MM.1S (cell line): ENCODE measurements around the gene ADK.

Experiments used
- DNase-seq: peaks from one replicate; pipeline ENCODE4 v3.0.0-alpha.2; 2015
- H2AFZ ChIP-seq: fragments of 300-600 bp; sonication (generic); 2 replicates; pipeline ENCODE4 v1.6.0; 2016; ENCODE audit warnings: antibody characterized with exemption, low read length
- H3F3A ChIP-seq: fragments of 300-600 bp; sonication (generic); 2 replicates; pipeline ENCODE4 v1.6.1; 2016; ENCODE audit warnings: mild to moderate bottlenecking, antibody characterized with exemption, low read length, moderate library complexity, mixed read lengths; ENCODE audit not compliant: insufficient read depth
- H3K27ac ChIP-seq: fragments of 300-600 bp; sonication (generic); 2 replicates; pipeline ENCODE4 v1.5.1; 2016; ENCODE audit warnings: mild to moderate bottlenecking, low read length
- H3K27me3 ChIP-seq: fragments of 300-600 bp; sonication (generic); replicated peaks from 2 replicates; pipeline ENCODE4 v1.6.0; 2016; ENCODE audit warnings: low read length; ENCODE audit not compliant: insufficient read depth
- H3K36me3 ChIP-seq: fragments of 300-600 bp; sonication (generic); replicated peaks from 2 replicates; pipeline ENCODE4 v1.6.1; 2016; ENCODE audit warnings: mild to moderate bottlenecking, low read length, mixed read lengths; ENCODE audit not compliant: insufficient read depth
- H3K4me1 ChIP-seq: fragments of 300-600 bp; sonication (generic); 2 replicates; pipeline ENCODE4 v1.6.1; 2016; ENCODE audit warnings: low read length, mixed read lengths
- H3K4me2 ChIP-seq: fragments of 300-600 bp; sonication (generic); 2 replicates; pipeline ENCODE4 v1.6.0; 2016; ENCODE audit warnings: low read depth, low read length
- H3K4me3 ChIP-seq: fragments of 300-600 bp; sonication (generic); 2 replicates; pipeline ENCODE4 v1.5.1; 2016; ENCODE audit warnings: low read length, mixed read lengths
- H3K79me2 ChIP-seq: fragments of 300-600 bp; sonication (generic); 2 replicates; pipeline ENCODE4 v1.6.1; 2016; ENCODE audit warnings: mixed run types, low read length, mixed read lengths
- H3K9ac ChIP-seq: fragments of 300-600 bp; sonication (generic); 2 replicates; pipeline ENCODE4 v1.6.1; 2016; ENCODE audit warnings: low read length, mixed read lengths
- H3K9me2 ChIP-seq: fragments of 300-600 bp; sonication (generic); replicated peaks from 2 replicates; pipeline ENCODE4 v1.6.1; 2016; ENCODE audit warnings: mild to moderate bottlenecking, low read length, mixed read lengths; ENCODE audit not compliant: insufficient read depth
- H3K9me3 ChIP-seq: fragments of 300-600 bp; sonication (generic); replicated peaks from 2 replicates; pipeline ENCODE4 v1.6.1; 2016; ENCODE audit warnings: mild to moderate bottlenecking, low read length, mixed read lengths; ENCODE audit not compliant: insufficient read depth
- H4K20me1 ChIP-seq: fragments of 300-600 bp; sonication (generic); 2 replicates; pipeline ENCODE4 v1.6.1; 2016; ENCODE audit warnings: mild to moderate bottlenecking, low read length, moderate library complexity, mixed read lengths; ENCODE audit not compliant: insufficient read depth
- CTCF ChIP-seq: fragments of 300-600 bp; sonication (generic); IDR thresholded peaks from 2 replicates; pipeline ENCODE4 v1.5.1; 2016; ENCODE audit warnings: antibody characterized with exemption, low read length, mixed read lengths
- EZH2 ChIP-seq: fragments of 300-600 bp; sonication (generic); optimal IDR thresholded peaks from 2 replicates; pipeline ENCODE3; 2017; ENCODE audit warnings: low read depth, mild to moderate bottlenecking, antibody characterized with exemption, low read length, mixed read lengths
- EZH2phosphoT487 ChIP-seq: fragments of 300-600 bp; sonication (generic); IDR thresholded peaks from 2 replicates; pipeline ENCODE4 v1.6.1; 2018; ENCODE audit warnings: antibody characterized with exemption, low read length

ADK gene

GRCh38 chr10:74305730-74306129 lies 154.7 kb downstream of the ADK start:
- no peak for DNase-seq
- peaks cover 28% of the 10 kb centered on the region for H3K4me1 ChIP-seq
- no peaks in the 10 kb centered on the region for H3K36me3 ChIP-seq
- no peak overlapping the region for H3K27ac ChIP-seq
- no peaks in the 10 kb centered on the region for H3K79me2 ChIP-seq
- H3K9ac ChIP-seq, result no peak overlapping the region
- H3K9me2 ChIP-seq, result no peaks in the 10 kb centered on the region
- TF ChIP-seq EZH2phosphoT487, result no peak
- TF ChIP-seq EZH2, result no peak
- TF ChIP-seq CTCF, result no peak
- no peak overlapping the region for H2AFZ ChIP-seq
- H3K4me2 ChIP-seq, result no peak overlapping the region
- H3K27me3 ChIP-seq, result no peaks in the 10 kb centered on the region
- 0 out of 2 replicates have a peak, but pooled peaks cover 6% of the 10 kb centered on the region for H4K20me1 ChIP-seq
- no peaks in the 10 kb centered on the region for H3K9me3 ChIP-seq
- no peak overlapping the region for H3K4me3 ChIP-seq
- peaks cover 14% of the 10 kb centered on the region for H3F3A ChIP-seq

GRCh38 chr10:74306227-74306982 lies 155.4 kb downstream of the ADK start:
- Histone ChIP-seq H4K20me1 (0 out of 2 replicates have a peak, but pooled peaks cover 6% of the 10 kb centered on the region), H3K9me3 (no peaks in the 10 kb centered on the region), H3K9ac (no peak overlapping the region; the same call in 1 of the 2 replicates), H3K4me1 (peaks cover 28% of the 10 kb centered on the region), H3K27ac (peak overlapping the region; percentile 44; the same call in 1 of the 2 replicates), H3K9me2 (no peaks in the 10 kb centered on the region), H3K4me2 (peak overlapping the region; percentile 63), H3F3A (peaks cover 14% of the 10 kb centered on the region), H3K4me3 (peak overlapping the region; percentile 36; the same call in 1 of the 2 replicates), H3K79me2 (no peaks in the 10 kb centered on the region), H3K36me3 (no peaks in the 10 kb centered on the region), H2AFZ (no peak overlapping the region), H3K27me3 (no peaks in the 10 kb centered on the region)
- DNase-seq, result no peak
- TF ChIP-seq EZH2, result no peak
- TF ChIP-seq EZH2phosphoT487, result no peak
- no peak for TF ChIP-seq CTCF

DNA sequence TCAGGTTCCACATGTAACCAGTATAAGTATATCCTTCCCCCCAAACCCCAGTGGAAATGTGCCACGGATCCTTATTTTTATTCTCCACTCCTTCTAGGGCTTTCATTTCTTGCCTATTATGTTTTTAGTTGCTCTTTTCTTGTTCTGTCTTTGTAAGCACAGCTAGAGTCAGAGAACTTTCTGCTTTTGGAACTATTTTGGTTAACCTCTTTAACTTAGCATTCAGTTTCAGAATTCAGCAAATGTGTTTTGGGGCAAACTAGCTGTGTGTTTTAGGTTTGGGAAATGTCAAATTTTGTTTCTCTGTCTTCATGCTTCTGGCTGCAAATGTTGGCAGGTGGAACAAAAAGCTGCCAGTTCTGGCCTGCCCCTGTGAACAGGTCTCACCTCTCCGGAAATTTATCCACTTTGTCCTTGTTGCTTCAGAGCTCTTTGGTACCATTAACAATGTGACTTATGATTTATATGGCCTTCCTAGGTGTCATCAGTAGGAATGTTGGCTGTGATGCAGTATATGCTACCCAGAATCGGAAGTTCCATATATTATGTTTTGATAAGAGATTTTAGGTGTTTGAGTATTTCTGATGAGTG lies 156.1 kb downstream of the ADK start:
- DNase-seq, result peak; percentile 39
- no peaks in the 10 kb centered on the region for H3K27me3 ChIP-seq

More for the DNA sequence above, 156.1 kb downstream of the ADK start:
- Histone ChIP-seq H3K4me3 (peak overlapping the region; percentile 36; the same call in 1 of the 2 replicates), H3K27ac (peak overlapping the region; percentile 44; the same call in 1 of the 2 replicates), H3K4me1 (peaks cover 28% of the 10 kb centered on the region), H3K79me2 (no peaks in the 10 kb centered on the region), H3K36me3 (no peaks in the 10 kb centered on the region), H3K9me3 (no peaks in the 10 kb centered on the region), H2AFZ (no peak overlapping the region), H3K4me2 (peak overlapping the region; percentile 63), H3K9me2 (no peaks in the 10 kb centered on the region), H3F3A (peaks cover 14% of the 10 kb centered on the region), H4K20me1 (0 out of 2 replicates have a peak, but pooled peaks cover 6% of the 10 kb centered on the region), H3K9ac (no peak overlapping the region; the same call in 1 of the 2 replicates)
- TF ChIP-seq EZH2phosphoT487 (no peak), EZH2 (no peak), CTCF (no peak)
